ENCODE results near the gene PPBP. TPM values are rescaled to one million over a fixed set of nuclear protein-coding genes. Genes with fewer than 3 reads are reported as not detected.

PPBP gene
- total RNA-seq, 2 experiments from 2014 or later: not detected

Other genes starting within 250 kb of the PPBP start
- gene CXCL8, start 247.6 kb downstream of the PPBP start, total RNA-seq: under 1 TPM in 1 of 2 experiments, not detected in 1; 0.18 TPM
- gene CXCL6, start 151.5 kb downstream of the PPBP start, total RNA-seq: not detected
- not detected for gene PF4V1, start 134.9 kb downstream of the PPBP start, total RNA-seq
- not detected for gene CXCL1, start 118.8 kb downstream of the PPBP start, total RNA-seq
- not detected for gene PF4, start 6.2 kb downstream of the PPBP start, total RNA-seq
- not detected for gene CXCL5, start 10.5 kb upstream of the PPBP start, total RNA-seq
- not detected for gene CXCL3, start 50.5 kb upstream of the PPBP start, total RNA-seq
- not detected for gene CXCL2, start 111.0 kb upstream of the PPBP start, total RNA-seq
- 1 to 10 TPM; 7.3 to 8.1 TPM for gene MTHFD2L, start 169.9 kb upstream of the PPBP start, total RNA-seq